ENCODE measurements around the gene CUL5.
"Not testable (repeated sequence)": the region's sequence is repeated elsewhere in the genome, so short reads cannot be mapped to it uniquely, and the experiment has no call there.

CUL5 gene

DNA sequence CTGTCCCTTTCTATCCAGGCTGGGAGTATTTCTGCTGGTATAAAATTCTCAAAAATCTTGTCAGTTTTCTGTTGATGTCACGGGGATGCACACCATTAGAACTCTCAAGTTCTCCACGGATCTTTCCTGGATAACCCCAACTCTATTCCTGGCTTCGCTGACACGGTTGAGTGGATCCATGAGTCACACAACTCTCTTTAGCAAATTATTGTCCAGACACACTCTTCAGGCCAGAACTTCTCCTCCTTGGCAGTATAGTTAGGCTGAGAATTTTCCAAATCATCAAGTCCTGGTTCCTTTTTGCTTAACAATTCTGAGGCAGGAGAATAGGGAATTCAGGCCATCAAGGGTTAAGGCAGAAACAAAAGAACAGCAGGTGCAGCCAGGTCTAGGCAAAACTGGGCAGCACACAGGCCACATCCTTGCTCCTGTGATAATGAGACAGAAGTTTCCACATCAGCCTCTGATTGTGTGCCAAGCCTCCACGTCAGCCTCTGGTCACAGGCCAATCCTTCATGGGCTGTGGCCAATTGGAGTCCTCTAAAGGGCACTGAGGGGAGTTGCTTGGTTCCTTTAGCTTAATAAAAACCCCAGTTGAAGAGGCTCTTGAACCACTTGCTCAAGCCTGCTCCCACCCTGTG, 106.9 kb downstream of the CUL5 start:
- peak; percentile 90 for DNase-seq (ENCODE audit: low spot score)

- peak; percentile 72 for DNase-seq (ENCODE audit: low spot score)
Observed at GRCh38 chr11:108117746-108118371, 109.2 kb downstream of the CUL5 start.

DNA sequence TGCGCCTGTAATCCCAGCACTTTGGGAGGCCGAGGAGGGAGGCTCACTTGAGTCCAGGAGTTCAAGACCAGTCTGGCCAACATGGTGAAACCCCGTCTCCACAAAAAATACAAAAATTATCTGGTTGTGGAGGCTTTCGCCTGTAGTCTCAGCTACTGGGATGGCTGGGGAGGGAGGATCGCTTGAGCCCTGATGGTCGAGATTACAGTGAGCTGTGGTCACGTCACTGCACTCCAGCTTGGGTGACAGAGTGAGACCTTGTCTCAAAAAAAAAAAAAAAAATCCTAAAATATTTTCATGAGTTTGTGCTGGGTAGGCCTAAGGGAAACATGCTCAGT, 112.2 kb downstream of the CUL5 start:
- not testable (repeated sequence) for DNase-seq (ENCODE audit: low spot score)

GRCh38 chr11:108121274-108122155, 112.8 kb downstream of the CUL5 start, which contains the start of gene ACAT1:
ACAT1 (plus strand) TSS chr11:108121567; CDS start chr11:108121607, 40 bp downstream.
- peak; percentile 94 for DNase-seq (ENCODE audit: low spot score)

DNA sequence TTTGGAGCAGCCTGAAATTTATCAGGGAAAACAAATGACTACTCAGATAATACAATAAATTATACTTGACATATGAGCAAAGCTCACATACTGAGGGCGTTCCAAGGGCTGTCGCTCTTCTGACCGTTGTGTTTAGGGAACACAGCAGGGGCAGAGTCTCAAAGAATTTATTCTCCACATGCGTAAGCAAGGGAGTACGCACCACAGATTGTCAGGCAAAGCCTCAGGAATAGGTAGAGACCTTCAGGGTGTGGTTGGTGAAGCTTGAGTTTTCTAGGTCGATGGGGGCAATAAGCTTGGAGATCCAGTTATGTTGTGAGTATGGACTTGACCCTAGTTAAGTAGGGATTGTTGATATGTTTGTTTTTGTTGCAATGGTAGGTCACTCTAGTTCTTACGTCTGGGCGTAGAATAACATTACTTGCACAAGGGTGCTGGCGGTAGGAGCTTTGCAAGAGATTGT, 113.5 kb downstream of the CUL5 start:
- DNase-seq (ENCODE audit: low spot score) = no peak

GRCh38 chr11:108125096-108125495, 116.4 kb downstream of the CUL5 start:
- no peak for DNase-seq (ENCODE audit: low spot score)

DNA sequence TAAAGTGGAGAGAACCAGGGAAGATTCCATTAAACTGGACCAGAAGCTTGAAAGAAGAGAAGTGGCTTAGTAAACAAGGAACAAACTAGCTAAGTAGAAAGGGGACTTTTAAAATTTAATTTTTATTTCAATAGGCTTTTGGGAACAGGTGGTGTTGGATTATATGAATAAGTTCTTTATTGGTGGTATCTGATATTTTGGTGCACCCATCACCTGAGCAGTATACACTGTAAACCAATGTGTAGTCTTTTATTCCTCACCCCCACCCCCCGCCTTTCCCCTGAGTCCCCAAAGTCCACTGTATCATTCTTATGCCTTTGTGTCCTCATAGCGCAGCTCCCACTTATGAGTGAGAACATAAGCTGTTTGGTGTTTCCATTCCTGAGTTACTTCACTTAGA, 120.1 kb downstream of the CUL5 start:
- no peak for DNase-seq (ENCODE audit: low spot score)

GRCh38 chr11:108131993-108132392, 123.3 kb downstream of the CUL5 start:
- peak; percentile 83 for DNase-seq (ENCODE audit: low spot score)

- DNase-seq (ENCODE audit: low spot score) = not testable (repeated sequence)
Observed at GRCh38 chr11:108132993-108133538, 124.4 kb downstream of the CUL5 start.

GRCh38 chr11:108135845-108136544, 127.3 kb downstream of the CUL5 start:
- no peak for DNase-seq (ENCODE audit: low spot score)

GRCh38 chr11:108137212-108137611, 128.5 kb downstream of the CUL5 start:
- no peak for DNase-seq (ENCODE audit: low spot score)

DNA sequence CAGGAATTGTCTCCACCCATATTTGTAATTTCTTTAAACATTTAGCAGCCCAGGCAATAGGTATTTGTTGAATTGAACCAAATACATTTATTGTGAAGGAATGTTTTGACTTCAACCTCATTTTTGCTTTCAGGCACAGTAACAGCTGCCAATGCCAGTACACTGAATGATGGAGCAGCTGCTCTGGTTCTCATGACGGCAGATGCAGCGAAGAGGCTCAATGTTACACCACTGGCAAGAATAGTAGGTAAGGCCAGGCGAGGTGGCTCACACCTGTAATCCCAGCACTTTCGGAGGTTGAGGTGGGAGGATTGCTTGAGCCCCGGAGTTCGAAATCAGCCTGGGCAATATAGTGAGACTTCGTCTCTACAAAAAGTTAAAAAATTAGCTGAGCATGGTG, 133.6 kb downstream of the CUL5 start:
- no peak for DNase-seq (ENCODE audit: low spot score)

DNA sequence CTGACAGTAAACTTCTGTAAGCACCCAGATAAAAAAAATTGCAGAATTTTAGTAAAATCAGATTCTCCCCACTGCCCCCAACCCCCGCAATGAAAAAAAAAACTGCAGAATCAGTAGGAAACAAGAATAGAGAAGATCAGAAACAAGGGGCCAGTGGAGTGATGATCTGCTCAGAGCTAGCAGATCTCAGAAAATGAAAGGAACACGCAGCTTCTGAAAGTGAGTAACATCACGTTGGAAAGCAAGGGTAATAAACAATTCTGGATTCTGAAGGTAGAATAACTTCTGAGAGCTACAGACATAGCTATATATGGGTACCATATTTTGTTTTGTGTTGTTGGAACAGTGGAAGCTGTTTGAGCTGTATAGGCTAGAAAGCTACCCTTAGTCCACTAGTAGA, 135.9 kb downstream of the CUL5 start:
- DNase-seq (ENCODE audit: low spot score) = no peak

GRCh38 chr11:108147150-108147549, 138.5 kb downstream of the CUL5 start:
- no peak for DNase-seq (ENCODE audit: low spot score)

GRCh38 chr11:108148556-108148955, 139.9 kb downstream of the CUL5 start:
- no peak for DNase-seq (ENCODE audit: low spot score)

DNA sequence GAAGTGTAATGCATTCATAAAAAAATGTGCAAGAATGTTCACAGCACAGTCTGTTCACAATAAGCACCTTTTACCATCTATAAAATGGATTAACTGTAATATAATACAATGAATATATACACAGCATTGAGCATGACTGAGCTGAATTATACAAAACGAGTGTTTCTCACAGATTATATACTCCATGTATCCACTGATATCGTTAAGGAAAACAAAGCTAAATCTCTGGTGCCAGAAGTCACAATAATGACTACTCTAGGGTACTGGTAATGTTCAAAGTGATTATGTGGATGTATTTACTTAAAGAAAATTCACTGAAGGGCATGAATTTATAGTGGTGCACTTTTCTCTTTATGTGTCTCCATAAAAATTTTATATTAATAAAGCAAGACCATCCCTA, 145.9 kb downstream of the CUL5 start:
- no peak for DNase-seq (ENCODE audit: low spot score)
